Measurements from ENCODE around the gene ICAM5.
"Not testable (repeated sequence)": the region's sequence is repeated elsewhere in the genome, so short reads cannot be mapped to it uniquely, and the experiment has no call there.

ICAM5 gene

DNA sequence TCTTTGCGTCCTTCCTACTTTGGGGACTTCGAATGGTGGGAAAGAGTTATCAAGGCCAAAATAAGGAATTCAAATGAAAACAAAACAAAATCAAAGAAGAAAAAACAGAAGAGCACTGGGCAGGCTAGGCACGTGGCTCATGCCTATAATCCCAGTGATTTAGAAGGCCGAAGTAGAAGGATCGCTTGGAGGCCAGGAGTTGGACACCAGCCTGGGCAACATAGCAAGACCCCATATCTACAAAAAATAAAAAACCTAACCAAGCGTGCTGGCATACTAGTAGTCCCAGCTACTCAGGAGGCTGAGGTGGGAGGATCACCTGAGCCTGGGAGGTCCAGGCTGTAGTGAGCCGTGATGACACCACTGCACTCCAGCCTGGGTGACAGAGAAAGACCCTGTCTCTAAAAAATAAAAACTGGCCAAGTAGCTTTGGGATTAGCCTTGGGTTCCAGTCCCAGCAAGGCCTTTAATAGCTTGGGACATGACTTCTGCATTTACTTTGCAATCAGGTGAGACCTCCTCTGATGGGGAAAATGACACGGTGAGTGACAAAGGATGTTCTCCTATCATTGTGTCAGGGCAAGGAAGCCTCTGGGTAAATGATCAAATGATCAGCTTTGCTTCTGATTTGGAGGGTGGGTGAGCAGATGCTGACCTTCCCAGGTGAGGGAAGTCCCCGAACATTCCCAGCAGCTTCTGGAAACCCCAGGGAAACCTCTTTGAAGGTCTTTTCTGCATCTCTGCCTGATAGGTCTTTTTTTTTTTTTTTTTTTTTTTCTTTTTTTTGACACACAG, 11.8 kb upstream of the ICAM5 start:
- H3K4me3 ChIP-seq (ENCODE audit: low read depth, low read length) = no peak overlapping the region
- no peak for TF ChIP-seq CTCF (IDR thresholded peaks at IDR 0.05; ENCODE audit: low read depth, low read length)
- no peak for TF ChIP-seq MAX (IDR thresholded peaks at IDR 0.05; ENCODE audit: low read depth, low read length)
- TF ChIP-seq MYC (IDR thresholded peaks at IDR 0.05; ENCODE audit: low read depth, low read length) = no peak
- no peak for TF ChIP-seq POLR2A (IDR thresholded peaks at IDR 0.05; ENCODE audit: extremely low read depth, insufficient read length)
- DNase-seq (ENCODE audit: low read depth) = peak; percentile 43

DNA sequence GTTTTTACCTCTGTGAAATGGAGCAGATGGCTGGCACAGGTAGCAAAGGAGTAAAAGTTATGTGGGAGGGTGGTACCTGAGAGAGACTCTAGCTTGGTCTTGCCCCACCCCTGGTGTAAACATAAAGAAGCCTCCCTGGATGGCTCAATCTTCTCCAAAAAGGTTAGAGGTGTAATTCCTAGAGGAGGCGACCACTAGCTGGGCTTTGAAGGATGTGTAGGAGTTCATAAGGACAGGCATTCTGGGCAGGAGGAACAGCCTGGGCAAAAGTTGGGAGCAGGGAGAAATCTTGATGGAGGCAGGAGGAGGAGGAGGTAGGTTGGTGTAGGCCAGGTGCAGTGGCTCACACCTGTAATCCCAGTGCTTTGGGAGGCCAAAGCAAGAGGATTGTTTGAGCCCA, 10.8 kb upstream of the ICAM5 start:
- no peak overlapping the region for H3K4me3 ChIP-seq (ENCODE audit: low read depth, low read length)

DNA sequence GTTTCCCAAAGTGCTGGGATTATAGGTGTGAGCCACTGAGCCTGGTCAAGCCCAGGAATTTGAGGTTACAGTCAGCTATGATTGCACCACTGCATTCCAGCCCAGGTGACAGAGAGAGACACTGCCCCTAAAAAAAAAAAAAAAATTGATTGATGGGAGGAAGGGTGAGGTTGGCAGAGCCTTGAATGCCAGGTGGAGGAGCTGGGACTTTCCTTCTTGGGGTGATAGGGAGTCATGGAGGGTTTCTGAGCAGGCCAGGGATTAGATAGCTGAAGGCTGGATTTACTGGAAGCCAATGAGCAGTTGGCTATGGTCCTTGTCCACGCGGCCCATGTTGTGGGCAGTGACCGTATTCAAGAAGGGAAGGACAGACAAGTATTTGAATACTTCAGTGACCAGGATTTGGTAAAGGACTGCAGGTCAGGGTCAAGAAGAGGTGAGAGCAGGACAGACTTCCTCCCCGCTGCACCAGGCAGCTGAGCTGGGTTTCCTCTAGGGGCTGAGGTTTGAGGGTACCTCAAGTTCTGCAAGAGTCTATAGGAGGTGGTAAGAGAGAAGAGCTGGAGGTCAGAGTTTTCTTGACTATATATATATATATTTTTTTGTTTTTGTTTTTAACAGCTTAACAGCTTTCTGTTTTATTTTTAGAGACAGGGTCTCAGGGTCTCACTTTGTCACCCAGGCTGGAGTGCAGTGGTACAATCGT, 9.9 kb upstream of the ICAM5 start:
- peak; percentile 87 for DNase-seq (ENCODE audit: low read depth)
- H3K4me3 ChIP-seq (ENCODE audit: low read depth, low read length) = no peak overlapping the region
- TF ChIP-seq CTCF (IDR thresholded peaks at IDR 0.05; ENCODE audit: low read depth, low read length) = peak; percentile 16
- no peak for TF ChIP-seq MAX (IDR thresholded peaks at IDR 0.05; ENCODE audit: low read depth, low read length)
- TF ChIP-seq MYC (IDR thresholded peaks at IDR 0.05; ENCODE audit: low read depth, low read length) = no peak

More for the DNA sequence above, 10.8 kb upstream of the ICAM5 start:
- TF ChIP-seq MYC (IDR thresholded peaks at IDR 0.05; ENCODE audit: low read depth, low read length) (no peak), MAX (IDR thresholded peaks at IDR 0.05; ENCODE audit: low read depth, low read length) (no peak), CTCF (IDR thresholded peaks at IDR 0.05; ENCODE audit: low read depth, low read length) (no peak), POLR2A (IDR thresholded peaks at IDR 0.05; ENCODE audit: extremely low read depth, insufficient read length) (no peak)
- peak; percentile 26 for DNase-seq (ENCODE audit: low read depth)

DNA sequence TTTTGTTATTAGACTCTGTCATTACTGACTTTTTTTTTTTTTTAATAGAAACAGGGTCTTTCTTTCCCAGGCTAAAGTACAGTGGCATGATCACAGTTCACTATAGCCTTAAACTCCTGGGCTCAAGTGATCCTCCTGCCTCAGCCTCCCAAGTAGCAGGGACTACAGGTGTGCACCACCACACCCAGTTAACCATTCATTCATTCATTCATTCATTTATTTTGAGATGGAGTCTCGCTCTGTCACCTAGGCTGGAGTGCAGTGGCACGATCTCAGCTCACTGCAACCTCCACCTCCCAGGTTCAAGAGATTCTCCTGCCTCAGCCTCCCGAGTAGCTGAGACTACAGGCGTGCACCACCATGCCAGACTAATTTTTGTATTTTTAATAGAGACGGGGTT, 7.7 kb upstream of the ICAM5 start:
- not testable (repeated sequence) for DNase-seq (ENCODE audit: low read depth); H3K4me3 ChIP-seq (ENCODE audit: low read depth, low read length)

GRCh38 chr19:10283301-10284064, 6.3 kb upstream of the ICAM5 start:
- TF ChIP-seq MYC (IDR thresholded peaks at IDR 0.05; ENCODE audit: low read depth, low read length) (no peak), CTCF (IDR thresholded peaks at IDR 0.05; ENCODE audit: low read depth, low read length) (no peak), MAX (IDR thresholded peaks at IDR 0.05; ENCODE audit: low read depth, low read length) (no peak), POLR2A (IDR thresholded peaks at IDR 0.05; ENCODE audit: extremely low read depth, insufficient read length) (no peak)
- H3K4me3 ChIP-seq (ENCODE audit: low read depth, low read length) = no peak overlapping the region
- no peak for DNase-seq (ENCODE audit: low read depth)
